AG04449 (cell line): ENCODE results near the gene GPC3.

ENCODE experiments used
- CTCF ChIA-PET: fragments of 350-600 bp; formaldehyde crosslinking; extraction: SDS; loops from one replicate; lab custom pipeline; 2021; ENCODE audit warnings: antibody characterized with exemption; lab: Yijun Ruan, JAX
- POLR2A ChIA-PET: fragments of 400-600, 350-600 bp; formaldehyde crosslinking; extraction: SDS; loops from one replicate; lab custom pipeline; 2020; ENCODE audit warnings: antibody characterized with exemption, inconsistent platforms; lab: Yijun Ruan, JAX
- DNase-seq: peaks from one replicate; pipeline ENCODE4 v3.0.0-alpha.2; 2010; ENCODE audit warnings: low read depth, low spot score
- H3K4me3 ChIP-seq: 2 replicates; pipeline ENCODE4 v1.5.1; 2011; ENCODE audit warnings: low read depth, mild to moderate bottlenecking, control low read depth, low read length
- CTCF ChIP-seq: IDR thresholded peaks from one replicate; pipeline ENCODE4 v1.5.1; 2011; ENCODE audit warnings: mild to moderate bottlenecking, moderate library complexity, low read length, control low read depth, inconsistent platforms; ENCODE audit not compliant: insufficient read depth; ENCODE audit errors: missing control alignments

The GPC3 gene

GRCh38 chrX:133864236-133864635, 121.2 kb downstream of the GPC3 start:
- no peak overlapping the region for H3K4me3 ChIP-seq
- no peak for DNase-seq
- ChIA-PET CTCF (no interaction called here), POLR2A (no interaction called here)
- TF ChIP-seq CTCF, result no peak

- POLR2A ChIA-PET, result no interaction called here
- CTCF ChIA-PET, result no interaction called here
- DNase-seq, result no peak
- no peak overlapping the region for H3K4me3 ChIP-seq
- TF ChIP-seq CTCF, result no peak
Measured at GRCh38 chrX:133859860-133860259, 125.5 kb downstream of the GPC3 start.

- TF ChIP-seq CTCF, result no peak
- ChIA-PET POLR2A (no interaction called here), CTCF (no interaction called here)
- no peak overlapping the region for H3K4me3 ChIP-seq
- no peak for DNase-seq
Measured at GRCh38 chrX:133859336-133859735, 126.1 kb downstream of the GPC3 start.

GRCh38 chrX:133857640-133858269, 127.6 kb downstream of the GPC3 start:
- no peak for TF ChIP-seq CTCF
- DNase-seq, result no peak
- no peak overlapping the region for H3K4me3 ChIP-seq
- CTCF ChIA-PET, result no interaction called here
- POLR2A ChIA-PET, result no interaction called here

- H3K4me3 ChIP-seq, result no peak overlapping the region
- no peak for TF ChIP-seq CTCF
- no peak for DNase-seq
- CTCF ChIA-PET, result no interaction called here
- POLR2A ChIA-PET, result no interaction called here
Measured at GRCh38 chrX:133856819-133857218, 128.6 kb downstream of the GPC3 start.

- no peak for DNase-seq
- H3K4me3 ChIP-seq, result no peak overlapping the region
- TF ChIP-seq CTCF, result no peak
- CTCF ChIA-PET, result interaction anchor here (1.8 kb wide), 1 partner anchor 16 kb away, joined by 4 read pairs; no protein-coding TSS in a partner anchor
- POLR2A ChIA-PET, result no interaction called here
Measured at GRCh38 chrX:133854290-133854689, 131.1 kb downstream of the GPC3 start.
